ENCODE measurements around the gene SATB1.

SATB1 gene

DNA sequence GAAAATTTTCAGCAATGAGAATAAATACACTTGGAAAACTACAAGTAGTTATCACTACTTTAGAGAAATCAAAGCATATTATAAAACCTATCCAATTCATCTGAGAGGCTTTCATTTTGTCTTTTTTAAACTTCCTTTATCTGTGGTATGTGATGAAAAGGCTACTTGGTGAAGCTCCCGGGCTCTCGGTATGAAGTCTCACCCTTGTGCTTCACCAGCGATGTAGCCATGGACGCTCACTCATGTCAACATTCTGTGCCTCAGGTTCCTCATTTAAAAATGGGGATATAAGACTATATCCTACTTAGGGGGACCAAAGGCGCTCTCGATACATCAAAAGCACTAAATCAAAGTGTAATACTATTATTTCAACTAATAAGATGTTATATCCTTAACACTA is 14.9 kb downstream of the SATB1 start:
- H2AK5ac ChIP-seq (ENCODE audit: low read depth, low read length), result no peak overlapping the region
- peaks cover 0 to 9% of the 10 kb centered on the region in 2 donors for H3K4me1 ChIP-seq (ENCODE audit: control insufficient read depth in 2 of 2, insufficient read depth in 1 of 2, low read depth in 1 of 2, low read length in 2 of 2)
- H4K91ac ChIP-seq (ENCODE audit: low read depth, low read length, poor library complexity), result no peak overlapping the region
- no peak overlapping the region for H3K18ac ChIP-seq (ENCODE audit: low read length)
- no peak overlapping the region for H2BK15ac ChIP-seq (ENCODE audit: low read length)
- no peaks in the 10 kb centered on the region for H3K79me1 ChIP-seq (ENCODE audit: low read depth, low read length)
- H3K9me3 ChIP-seq (replicated peaks in 1 of 2; ENCODE audit: control insufficient read depth in 2 of 2, insufficient read depth in 1 of 2, low read depth in 1 of 2, low read length in 2 of 2), result no peaks in the 10 kb centered on the region
- no CpG with 5 or more reads among the region's 6 CpGs for WGBS, 2 donors (ENCODE audit: extremely low coverage in 2 of 2, insufficient read length in 2 of 2, insufficient replicate concordance in 1 of 2)
- H2BK12ac ChIP-seq (ENCODE audit: low read length), result no peak overlapping the region
- H3K27ac ChIP-seq (replicated peaks; ENCODE audit: low read length), result no peak overlapping the region
- H3K4me3 ChIP-seq (ENCODE audit: low read length in 2 of 2), result no peak overlapping the region
- no peak overlapping the region for H2BK120ac ChIP-seq (ENCODE audit: low read depth, low read length)
- no peak overlapping the region for H3K9ac ChIP-seq (ENCODE audit: low read depth, low read length, poor library complexity)
- no peak for DNase-seq (ENCODE audit: low spot score)
- no peak overlapping the region for H3K4me2 ChIP-seq (ENCODE audit: insufficient read depth, low read length, poor library complexity, severe bottlenecking)
- no peak overlapping the region for H2BK5ac ChIP-seq (ENCODE audit: low read length)
- H2AFZ ChIP-seq (ENCODE audit: low read length), result no peak overlapping the region
- H3K23ac ChIP-seq (ENCODE audit: low read depth, low read length, poor library complexity), result no peak overlapping the region
- H3K27me3 ChIP-seq (ENCODE audit: control insufficient read depth in 3 of 3, insufficient read depth in 3 of 3, low read depth in 1 of 3, low read length in 3 of 3), result no peaks in the 10 kb centered on the region
- H4K8ac ChIP-seq (ENCODE audit: low read depth, low read length), result no peak overlapping the region
- H3K36me3 ChIP-seq (replicated peaks in 1 of 2; ENCODE audit: control insufficient read depth in 2 of 2, insufficient read depth in 2 of 2, low read length in 2 of 2), result no peaks in the 10 kb centered on the region
- no peak overlapping the region for H3K4ac ChIP-seq (ENCODE audit: low read length)
- no peak overlapping the region for H3K14ac ChIP-seq (ENCODE audit: low read length)

GRCh38 chr3:18409266-18409665 is 15.9 kb downstream of the SATB1 start:
- H3K4me1 ChIP-seq (ENCODE audit: control insufficient read depth in 2 of 2, insufficient read depth in 1 of 2, low read depth in 1 of 2, low read length in 2 of 2), result peaks cover 0 to 1% of the 10 kb centered on the region in 2 donors
- no peak overlapping the region for H2BK120ac ChIP-seq (ENCODE audit: low read depth, low read length)
- H3K4me2 ChIP-seq (ENCODE audit: insufficient read depth, low read length, poor library complexity, severe bottlenecking), result no peak overlapping the region
- H2BK15ac ChIP-seq (ENCODE audit: low read length), result no peak overlapping the region
- no CpG with 5 or more reads among the region's 2 CpGs for WGBS, 2 donors (ENCODE audit: extremely low coverage in 2 of 2, insufficient read length in 2 of 2, insufficient replicate concordance in 1 of 2)
- no peak overlapping the region for H3K27ac ChIP-seq (replicated peaks; ENCODE audit: low read length)
- no peaks in the 10 kb centered on the region for H3K79me1 ChIP-seq (ENCODE audit: low read depth, low read length)
- no peak overlapping the region for H3K23ac ChIP-seq (ENCODE audit: low read depth, low read length, poor library complexity)
- no peak overlapping the region for H2BK12ac ChIP-seq (ENCODE audit: low read length)
- H3K4ac ChIP-seq (ENCODE audit: low read length), result no peak overlapping the region
- no peaks in the 10 kb centered on the region for H3K36me3 ChIP-seq (replicated peaks in 1 of 2; ENCODE audit: control insufficient read depth in 2 of 2, insufficient read depth in 2 of 2, low read length in 2 of 2)
- H3K18ac ChIP-seq (ENCODE audit: low read length), result no peak overlapping the region
- no peak for DNase-seq (ENCODE audit: low spot score)
- no peak overlapping the region for H3K4me3 ChIP-seq (ENCODE audit: low read length in 2 of 2)
- H3K9ac ChIP-seq (ENCODE audit: low read depth, low read length, poor library complexity), result no peak overlapping the region
- no peaks in the 10 kb centered on the region for H3K9me3 ChIP-seq (replicated peaks in 1 of 2; ENCODE audit: control insufficient read depth in 2 of 2, insufficient read depth in 1 of 2, low read depth in 1 of 2, low read length in 2 of 2)
- no peak overlapping the region for H2BK5ac ChIP-seq (ENCODE audit: low read length)
- no peak overlapping the region for H2AFZ ChIP-seq (ENCODE audit: low read length)
- H2AK5ac ChIP-seq (ENCODE audit: low read depth, low read length), result no peak overlapping the region
- H3K27me3 ChIP-seq (ENCODE audit: control insufficient read depth in 3 of 3, insufficient read depth in 3 of 3, low read depth in 1 of 3, low read length in 3 of 3), result no peaks in the 10 kb centered on the region
- no peak overlapping the region for H4K91ac ChIP-seq (ENCODE audit: low read depth, low read length, poor library complexity)
- H3K14ac ChIP-seq (ENCODE audit: low read length), result no peak overlapping the region
- H4K8ac ChIP-seq (ENCODE audit: low read depth, low read length), result no peak overlapping the region

DNA sequence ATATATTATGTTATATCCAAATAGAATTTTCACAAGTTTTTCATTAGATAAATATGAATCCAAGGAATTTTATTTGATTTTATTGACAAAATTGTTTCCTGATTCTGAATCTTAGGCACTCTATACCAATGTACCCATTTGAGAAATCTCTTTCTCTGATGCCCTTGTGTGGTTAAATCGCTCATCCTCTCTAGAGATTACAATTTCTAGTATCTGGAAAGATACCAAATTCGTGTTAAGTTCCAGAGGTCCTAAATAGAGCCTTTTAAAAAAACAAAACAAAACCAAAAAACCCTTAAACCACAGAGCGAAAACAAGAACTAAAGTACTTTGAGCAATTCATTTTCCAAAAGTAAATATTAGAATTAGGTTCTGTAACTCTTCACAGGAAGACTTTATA is 20.0 kb downstream of the SATB1 start:
- Histone ChIP-seq H2BK120ac (ENCODE audit: low read depth, low read length) (no peak overlapping the region), H3K4me1 (ENCODE audit: control insufficient read depth in 2 of 2, insufficient read depth in 1 of 2, low read depth in 1 of 2, low read length in 2 of 2) (no peaks in the 10 kb centered on the region), H3K9me3 (replicated peaks in 1 of 2; ENCODE audit: control insufficient read depth in 2 of 2, insufficient read depth in 1 of 2, low read depth in 1 of 2, low read length in 2 of 2) (no peaks in the 10 kb centered on the region), H3K14ac (ENCODE audit: low read length) (no peak overlapping the region), H3K27ac (replicated peaks; ENCODE audit: low read length) (no peak overlapping the region), H3K23ac (ENCODE audit: low read depth, low read length, poor library complexity) (no peak overlapping the region), H2AK5ac (ENCODE audit: low read depth, low read length) (no peak overlapping the region), H3K4me2 (ENCODE audit: insufficient read depth, low read length, poor library complexity, severe bottlenecking) (no peak overlapping the region), H3K4me3 (ENCODE audit: low read length in 2 of 2) (no peak overlapping the region), H2BK12ac (ENCODE audit: low read length) (no peak overlapping the region), H4K8ac (ENCODE audit: low read depth, low read length) (no peak overlapping the region), H3K79me1 (ENCODE audit: low read depth, low read length) (no peaks in the 10 kb centered on the region), H3K18ac (ENCODE audit: low read length) (no peak overlapping the region), H3K9ac (ENCODE audit: low read depth, low read length, poor library complexity) (no peak overlapping the region), H2AFZ (ENCODE audit: low read length) (no peak overlapping the region), H2BK15ac (ENCODE audit: low read length) (no peak overlapping the region), H3K4ac (ENCODE audit: low read length) (no peak overlapping the region), H3K36me3 (replicated peaks in 1 of 2; ENCODE audit: control insufficient read depth in 2 of 2, insufficient read depth in 2 of 2, low read length in 2 of 2) (no peaks in the 10 kb centered on the region), H2BK5ac (ENCODE audit: low read length) (no peak overlapping the region), H3K27me3 (ENCODE audit: control insufficient read depth in 3 of 3, insufficient read depth in 3 of 3, low read depth in 1 of 3, low read length in 3 of 3) (no peaks in the 10 kb centered on the region), H4K91ac (ENCODE audit: low read depth, low read length, poor library complexity) (no peak overlapping the region)
- no CpG with 5 or more reads among the region's 3 CpGs for WGBS, 2 donors (ENCODE audit: extremely low coverage in 2 of 2, insufficient read length in 2 of 2, insufficient replicate concordance in 1 of 2)
- DNase-seq (ENCODE audit: low spot score), result no peak

DNA sequence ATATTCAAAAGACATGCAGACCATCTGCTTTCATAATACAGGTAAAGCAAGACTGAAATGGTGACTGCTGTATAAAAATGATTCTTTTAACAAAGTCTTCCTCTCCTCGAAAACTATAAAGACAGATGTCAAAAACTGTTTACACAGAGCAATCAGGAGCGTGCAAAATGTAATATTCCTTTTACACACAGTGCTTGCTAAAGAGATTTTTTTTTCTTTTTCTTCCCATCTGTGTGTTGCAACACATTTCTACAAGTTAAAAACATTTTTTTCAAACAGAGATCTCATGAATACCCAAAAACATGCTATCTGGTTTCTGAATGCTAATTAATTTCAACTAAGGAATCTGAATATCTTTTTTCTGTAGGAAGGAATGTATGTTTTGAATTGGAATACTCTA is 22.1 kb downstream of the SATB1 start:
- H3K4me2 ChIP-seq (ENCODE audit: insufficient read depth, low read length, poor library complexity, severe bottlenecking), result no peak overlapping the region
- no peak overlapping the region for H3K4ac ChIP-seq (ENCODE audit: low read length)
- no peaks in the 10 kb centered on the region for H3K79me1 ChIP-seq (ENCODE audit: low read depth, low read length)
- H3K4me1 ChIP-seq (ENCODE audit: control insufficient read depth in 2 of 2, insufficient read depth in 1 of 2, low read depth in 1 of 2, low read length in 2 of 2), result no peaks in the 10 kb centered on the region
- no peak overlapping the region for H3K23ac ChIP-seq (ENCODE audit: low read depth, low read length, poor library complexity)
- no peaks in the 10 kb centered on the region for H3K9me3 ChIP-seq (replicated peaks in 1 of 2; ENCODE audit: control insufficient read depth in 2 of 2, insufficient read depth in 1 of 2, low read depth in 1 of 2, low read length in 2 of 2)
- H2BK12ac ChIP-seq (ENCODE audit: low read length), result no peak overlapping the region
- no peak overlapping the region for H3K18ac ChIP-seq (ENCODE audit: low read length)
- no peak overlapping the region for H2BK15ac ChIP-seq (ENCODE audit: low read length)
- no peak overlapping the region for H3K9ac ChIP-seq (ENCODE audit: low read depth, low read length, poor library complexity)
- no peak overlapping the region for H4K8ac ChIP-seq (ENCODE audit: low read depth, low read length)
- no peak overlapping the region for H2BK5ac ChIP-seq (ENCODE audit: low read length)
- no peak overlapping the region for H2BK120ac ChIP-seq (ENCODE audit: low read depth, low read length)
- H3K14ac ChIP-seq (ENCODE audit: low read length), result no peak overlapping the region
- no peak overlapping the region for H4K91ac ChIP-seq (ENCODE audit: low read depth, low read length, poor library complexity)
- no peak overlapping the region for H2AK5ac ChIP-seq (ENCODE audit: low read depth, low read length)
- H3K4me3 ChIP-seq (ENCODE audit: low read length in 2 of 2), result no peak overlapping the region
- no peaks in the 10 kb centered on the region for H3K36me3 ChIP-seq (replicated peaks in 1 of 2; ENCODE audit: control insufficient read depth in 2 of 2, insufficient read depth in 2 of 2, low read length in 2 of 2)
- no peaks in the 10 kb centered on the region for H3K27me3 ChIP-seq (ENCODE audit: control insufficient read depth in 3 of 3, insufficient read depth in 3 of 3, low read depth in 1 of 3, low read length in 3 of 3)
- no peak for DNase-seq (ENCODE audit: low spot score)
- H3K27ac ChIP-seq (replicated peaks; ENCODE audit: low read length), result no peak overlapping the region
- no CpG with 5 or more reads among the region's 2 CpGs for WGBS, 2 donors (ENCODE audit: extremely low coverage in 2 of 2, insufficient read length in 2 of 2, insufficient replicate concordance in 1 of 2)
- no peak overlapping the region for H2AFZ ChIP-seq (ENCODE audit: low read length)
